ENCODE measurements around the gene MTR. TPM values are rescaled to one million over a fixed set of nuclear protein-coding genes. Genes with fewer than 3 reads are reported as not detected.

The MTR gene
- total RNA-seq, 1 experiment from 2014 or later, result 26.3 TPM

- peaks cover 9% of the 10 kb centered on the region for H3K27me3 Mint-ChIP-seq (ENCODE audit: insufficient read depth, unreplicated experiment)
- no peak overlapping the region for H3K4me3 Mint-ChIP-seq (ENCODE audit: unreplicated experiment)
- no peaks in the 10 kb centered on the region for H3K4me1 Mint-ChIP-seq (ENCODE audit: low read depth, unreplicated experiment)
- Histone ChIP-seq H3K4me3 (ENCODE audit: low read depth, low read length) (no peak overlapping the region), H3K4me1 (no peaks in the 10 kb centered on the region), H3K9me3 (no peaks in the 10 kb centered on the region), H3K36me3 (ENCODE audit: control insufficient read depth, insufficient read depth, low read length) (no peaks in the 10 kb centered on the region), H3K27me3 (replicated peaks; ENCODE audit: control insufficient read depth, insufficient read depth, low read length) (no peaks in the 10 kb centered on the region)
- intact Hi-C loops (cut with micrococcal nuclease; ENCODE audit: unreplicated experiment), result no loop called here
- POLR2A ChIA-PET, result no interaction called here
- no TSS peak for BruUV-seq (replicated peaks)
- CTCF ChIA-PET, result interaction anchor here (1.9 kb wide), 1 partner anchor 26 kb away, joined by 4 read pairs; no protein-coding TSS in a partner anchor
- H3K9me3 Mint-ChIP-seq (ENCODE audit: unreplicated experiment), result peaks cover 4% of the 10 kb centered on the region
- H3K27ac Mint-ChIP-seq (ENCODE audit: unreplicated experiment), result no peak overlapping the region
- no peak for DNase-seq
- H3K36me3 Mint-ChIP-seq (ENCODE audit: insufficient read depth, unreplicated experiment), result no peaks in the 10 kb centered on the region
- TF ChIP-seq, protein P1, sequence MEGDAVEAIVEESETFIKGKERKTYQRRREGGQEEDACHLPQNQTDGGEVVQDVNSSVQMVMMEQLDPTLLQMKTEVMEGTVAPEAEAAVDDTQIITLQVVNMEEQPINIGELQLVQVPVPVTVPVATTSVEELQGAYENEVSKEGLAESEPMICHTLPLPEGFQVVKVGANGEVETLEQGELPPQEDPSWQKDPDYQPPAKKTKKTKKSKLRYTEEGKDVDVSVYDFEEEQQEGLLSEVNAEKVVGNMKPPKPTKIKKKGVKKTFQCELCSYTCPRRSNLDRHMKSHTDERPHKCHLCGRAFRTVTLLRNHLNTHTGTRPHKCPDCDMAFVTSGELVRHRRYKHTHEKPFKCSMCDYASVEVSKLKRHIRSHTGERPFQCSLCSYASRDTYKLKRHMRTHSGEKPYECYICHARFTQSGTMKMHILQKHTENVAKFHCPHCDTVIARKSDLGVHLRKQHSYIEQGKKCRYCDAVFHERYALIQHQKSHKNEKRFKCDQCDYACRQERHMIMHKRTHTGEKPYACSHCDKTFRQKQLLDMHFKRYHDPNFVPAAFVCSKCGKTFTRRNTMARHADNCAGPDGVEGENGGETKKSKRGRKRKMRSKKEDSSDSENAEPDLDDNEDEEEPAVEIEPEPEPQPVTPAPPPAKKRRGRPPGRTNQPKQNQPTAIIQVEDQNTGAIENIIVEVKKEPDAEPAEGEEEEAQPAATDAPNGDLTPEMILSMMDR (IDR thresholded peaks at IDR 0.05; ENCODE audit: insufficient read depth in 1 of 2, low read depth in 1 of 2, low read length in 1 of 2, severe bottlenecking in 1 of 2, unreplicated experiment in 1 of 2), result no peak
These were observed 9.6 kb upstream of the MTR start for GRCh38 chr1:236785477-236785876.

DNA sequence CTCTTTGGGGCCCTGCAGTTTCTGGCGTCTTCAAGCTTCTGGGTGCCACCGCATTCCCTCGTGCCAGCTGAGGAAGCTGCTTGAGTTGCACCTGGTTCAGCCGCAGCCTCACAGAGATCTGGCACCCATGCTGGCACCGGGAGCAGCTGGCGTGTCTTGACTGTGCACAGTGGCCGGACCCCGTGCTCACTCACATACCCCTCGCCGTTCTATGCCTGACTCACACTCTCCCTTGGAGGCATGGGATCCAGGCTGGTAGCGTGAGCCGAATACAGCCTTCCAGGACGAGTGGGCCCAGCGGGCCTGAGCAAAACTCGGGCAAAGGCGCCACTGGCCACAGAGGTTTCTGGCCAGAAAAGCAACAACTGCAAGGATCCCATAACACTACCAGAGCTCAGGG, 8.6 kb upstream of the MTR start:
- no peaks in the 10 kb centered on the region for H3K4me1 Mint-ChIP-seq (ENCODE audit: low read depth, unreplicated experiment)
- no peak overlapping the region for H3K4me3 Mint-ChIP-seq (ENCODE audit: unreplicated experiment)
- H3K36me3 Mint-ChIP-seq (ENCODE audit: insufficient read depth, unreplicated experiment), result no peaks in the 10 kb centered on the region
- POLR2A ChIA-PET, result no interaction called here
- no peak overlapping the region for H3K27ac Mint-ChIP-seq (ENCODE audit: unreplicated experiment)
- H3K9me3 Mint-ChIP-seq (ENCODE audit: unreplicated experiment), result no peaks in the 10 kb centered on the region
- no peak for DNase-seq
- TF ChIP-seq, protein P1 (IDR thresholded peaks at IDR 0.05; ENCODE audit: insufficient read depth in 1 of 2, low read depth in 1 of 2, low read length in 1 of 2, severe bottlenecking in 1 of 2, unreplicated experiment in 1 of 2), result no peak
- CTCF ChIA-PET, result interaction anchor here (1.9 kb wide), 1 partner anchor 27 kb away, joined by 4 read pairs; no protein-coding TSS in a partner anchor
- no peaks in the 10 kb centered on the region for H3K36me3 ChIP-seq (ENCODE audit: control insufficient read depth, insufficient read depth, low read length)
- no peaks in the 10 kb centered on the region for H3K9me3 ChIP-seq
- H3K4me3 ChIP-seq (ENCODE audit: low read depth, low read length), result no peak overlapping the region
- H3K27me3 ChIP-seq (replicated peaks; ENCODE audit: control insufficient read depth, insufficient read depth, low read length), result no peaks in the 10 kb centered on the region
- H3K27me3 Mint-ChIP-seq (ENCODE audit: insufficient read depth, unreplicated experiment), result peaks cover 8% of the 10 kb centered on the region
- intact Hi-C loops (cut with micrococcal nuclease; ENCODE audit: unreplicated experiment), result no loop called here
- H3K4me1 ChIP-seq, result no peaks in the 10 kb centered on the region
- no TSS peak for BruUV-seq (replicated peaks)

DNA sequence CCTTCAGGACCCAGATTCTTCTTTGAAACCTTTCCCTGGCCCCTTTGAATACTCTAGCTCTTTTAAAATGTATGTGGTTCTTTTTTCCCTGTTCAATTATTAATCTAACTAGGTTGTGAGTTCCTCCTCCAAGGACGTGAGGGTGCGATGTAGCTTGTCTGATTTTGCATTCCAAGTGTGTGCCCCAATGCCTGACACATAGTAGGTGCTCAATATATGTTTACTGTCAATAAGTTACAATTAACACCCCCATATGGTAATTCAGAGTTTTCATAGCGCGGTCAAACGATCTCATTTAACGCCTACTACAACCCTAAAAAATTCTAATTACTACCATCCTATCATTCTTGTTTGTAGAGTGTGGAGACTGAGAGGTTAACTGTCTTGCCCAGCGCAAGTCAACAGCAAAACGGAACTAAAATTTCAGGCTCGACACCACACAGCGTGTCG, 482 bp upstream of the MTR start:
- no TSS peak for BruUV-seq (replicated peaks)
- intact Hi-C loops (cut with micrococcal nuclease; ENCODE audit: unreplicated experiment), result loop anchor here (1.0 to 2.0 kb wide), 3 partner anchors 41 to 185 kb away; no protein-coding TSS in a partner anchor

More for the DNA sequence above, 482 bp upstream of the MTR start:
- H3K9me3 Mint-ChIP-seq (ENCODE audit: unreplicated experiment), result no peaks in the 10 kb centered on the region
- no peaks in the 10 kb centered on the region for H3K9me3 ChIP-seq
- no peaks in the 10 kb centered on the region for H3K27me3 Mint-ChIP-seq (ENCODE audit: insufficient read depth, unreplicated experiment)
- no peaks in the 10 kb centered on the region for H3K36me3 ChIP-seq (ENCODE audit: control insufficient read depth, insufficient read depth, low read length)
- POLR2A ChIA-PET, result interaction anchor here (0.6 to 1.1 kb wide), 4 partner anchors 12 to 190 kb away, joined by 3 to 9 read pairs (median 3); partner anchors contain the start of gene HEATR1
- TF ChIP-seq, protein P1 (IDR thresholded peaks at IDR 0.05; ENCODE audit: insufficient read depth in 1 of 2, low read depth in 1 of 2, low read length in 1 of 2, severe bottlenecking in 1 of 2, unreplicated experiment in 1 of 2), result no peak
- H3K27ac Mint-ChIP-seq (ENCODE audit: unreplicated experiment), result peak overlapping the region; percentile 97
- peaks cover 11% of the 10 kb centered on the region for H3K36me3 Mint-ChIP-seq (ENCODE audit: insufficient read depth, unreplicated experiment)
- no peak for DNase-seq
- H3K27me3 ChIP-seq (replicated peaks; ENCODE audit: control insufficient read depth, insufficient read depth, low read length), result no peaks in the 10 kb centered on the region
- H3K4me1 Mint-ChIP-seq (ENCODE audit: low read depth, unreplicated experiment), result peaks cover 5% of the 10 kb centered on the region
- H3K4me1 ChIP-seq, result no peaks in the 10 kb centered on the region
- H3K4me3 Mint-ChIP-seq (ENCODE audit: unreplicated experiment), result peak overlapping the region; percentile 97
- peak overlapping the region; percentile 95 for H3K4me3 ChIP-seq (ENCODE audit: low read depth, low read length)
- CTCF ChIA-PET, result no interaction called here

Data from Caco-2 (cell line).